Measurements from ENCODE around the gene OAT. TPM values are rescaled to one million over a fixed set of nuclear protein-coding genes. Genes with fewer than 3 reads are reported as not detected.

Gene OAT
- polyA plus RNA-seq, 1 of the 3 experiments (the other 2 are of a cell fraction): 65.7 TPM

- TF ChIP-seq MEF2A (IDR thresholded peaks at IDR 0.05; ENCODE audit: borderline replicate concordance, low read depth) (no peak), CTCF (IDR thresholded peaks at IDR 0.05) (no peak), FOSL2 (IDR thresholded peaks at IDR 0.05; ENCODE audit: borderline replicate concordance, low read depth) (no peak), GATA2 (CRISPR knock-in tag; IDR thresholded peaks at IDR 0.05) (peak; percentile 86), MXI1 (IDR thresholded peaks at IDR 0.05; ENCODE audit: low read depth, low read length) (peak; percentile 67; the same call in 1 of the 2 replicates), EP300 (IDR thresholded peaks at IDR 0.05; ENCODE audit: borderline replicate concordance in 1 of 2, low read depth in 1 of 2, low read length in 1 of 2) (peak in 1 of 2 experiments; percentile 84; a peak in 2 of 4 replicates), NFIC (IDR thresholded peaks at IDR 0.05; ENCODE audit: borderline replicate concordance) (no peak), TAF1 (IDR thresholded peaks at IDR 0.05; ENCODE audit: borderline replicate concordance, low read depth, low read length) (no peak), RXRA (IDR thresholded peaks at IDR 0.05; ENCODE audit: borderline replicate concordance, low read depth) (no peak), REST (IDR thresholded peaks at IDR 0.05; ENCODE audit: low read depth, low read length) (no peak), TEAD4 (IDR thresholded peaks at IDR 0.05; ENCODE audit: borderline replicate concordance, insufficient read depth) (no peak), ELF1 (IDR thresholded peaks at IDR 0.05) (no peak), NRF1 (IDR thresholded peaks at IDR 0.05; ENCODE audit: low read depth, low read length) (peak; percentile 41; the same call in 1 of the 2 replicates), FOXJ3 (CRISPR knock-in tag; IDR thresholded peaks at IDR 0.05) (no peak), MAX (IDR thresholded peaks at IDR 0.05; ENCODE audit: low read depth) (no peak; the same call in 1 of the 2 replicates), ZBTB33 (IDR thresholded peaks at IDR 0.05; ENCODE audit: borderline replicate concordance, low read depth) (no peak), USF2 (IDR thresholded peaks at IDR 0.05; ENCODE audit: borderline replicate concordance, low read depth, low read length) (no peak), POLR2AphosphoS5 (IDR thresholded peaks at IDR 0.05; ENCODE audit: low read depth, low read length) (no peak), TCF12 (IDR thresholded peaks at IDR 0.05) (peak; percentile 42; the same call in 1 of the 2 replicates), RFX5 (IDR thresholded peaks at IDR 0.05; ENCODE audit: low read length) (no peak), IRF3 (IDR thresholded peaks at IDR 0.05; ENCODE audit: low read depth, low read length) (no peak)
Measured at GRCh38 chr10:124354411-124355382, 64.0 kb downstream of the OAT start (continued).

Measured in SK-N-SH (cell line).